Tibial nerve (tissue), 4 donors: ENCODE data around the gene MAP1A. TPM values are rescaled to one million over a fixed set of nuclear protein-coding genes. Genes with fewer than 3 reads are reported as not detected.
A peak's percentile ranks its signal among the peaks of the same experiment; 100 is the strongest.

ENCODE experiments used
- DNase-seq, 2 donors: peaks; one replicate each; pipeline ENCODE4 v3.0.0-alpha.2; 2019; ENCODE audit warnings: low spot score in 2 of 2
- H3K27ac ChIP-seq, 4 donors: fragments of 200-600 bp; sonication (generic) in 3 of 4; one replicate each; pipeline ENCODE4 v1.5.1; 2017 to 2019; ENCODE audit warnings: mild to moderate bottlenecking in 1 of 4
- H3K27me3 ChIP-seq, 2 donors: fragments of 200-600 bp; sonication (generic) in 1 of 2; one replicate each; pipeline versions ENCODE4 v1.5.1 to v1.6.0; 2017 to 2019
- H3K36me3 ChIP-seq, 3 donors: fragments of 200-600 bp; sonication (generic); one replicate each; pipeline ENCODE4 v1.5.1; 2018 to 2019
- H3K4me1 ChIP-seq, 4 donors: fragments of 200-600 bp; sonication (generic) in 3 of 4; one replicate each; pipeline ENCODE4 v1.5.1; 2017 to 2019
- H3K4me3 ChIP-seq, 4 donors: fragments of 200-600 bp; sonication (generic) in 3 of 4; one replicate each; pipeline ENCODE4 v1.5.1; 2017 to 2019; ENCODE audit warnings: mild to moderate bottlenecking in 1 of 4, moderate library complexity in 1 of 4
- H3K9me3 ChIP-seq, 4 donors: fragments of 200-600 bp; sonication (generic) in 3 of 4; one replicate each; pipeline ENCODE4 v1.5.1; 2017 to 2019
- EP300 ChIP-seq, 2 donors: sonication (generic); formaldehyde crosslinking; IDR thresholded peaks; one replicate each; pipeline ENCODE4 v1.6.1; 2017; ENCODE audit warnings: antibody characterized with exemption in 2 of 2, mild to moderate bottlenecking in 1 of 2
- POLR2A ChIP-seq, 2 donors: fragments of 450-650 bp; IDR thresholded peaks; one replicate each; pipeline ENCODE4 v1.6.1; 2017; ENCODE audit warnings: antibody characterized with exemption in 2 of 2, mild to moderate bottlenecking in 2 of 2, moderate library complexity in 2 of 2
- WGBS, 2 donors: methylation state at CpG; one replicate each; pipeline ENCODE4 v1.1.5; 2018; 5-methylcytosine and 5-hydroxymethylcytosine counted together
- total RNA-seq, 4 donors: library from RNA; depleted of rRNA; stranded (reverse); fragments of >200 nt; gene quantifications; one replicate each; pipeline ENCODE4 v1.1.0, GENCODE V29; 2016
- TF ChIP-seq, protein P1 (sequence below), 5 experiments: fragments of 200-600 bp in 3 of 5; fragments of 450-650 bp in 2 of 5; sonication (generic) in 3 of 5; IDR thresholded peaks; one replicate each; pipeline ENCODE4 v1.5.1; 2016 to 2019; ENCODE audit warnings: antibody characterized with exemption in 5 of 5, mild to moderate bottlenecking in 3 of 5, moderate library complexity in 2 of 5

The MAP1A gene
- total RNA-seq, 4 donors from 2014 or later: 17.4 to 23.7 (median 21.3) TPM

DNA sequence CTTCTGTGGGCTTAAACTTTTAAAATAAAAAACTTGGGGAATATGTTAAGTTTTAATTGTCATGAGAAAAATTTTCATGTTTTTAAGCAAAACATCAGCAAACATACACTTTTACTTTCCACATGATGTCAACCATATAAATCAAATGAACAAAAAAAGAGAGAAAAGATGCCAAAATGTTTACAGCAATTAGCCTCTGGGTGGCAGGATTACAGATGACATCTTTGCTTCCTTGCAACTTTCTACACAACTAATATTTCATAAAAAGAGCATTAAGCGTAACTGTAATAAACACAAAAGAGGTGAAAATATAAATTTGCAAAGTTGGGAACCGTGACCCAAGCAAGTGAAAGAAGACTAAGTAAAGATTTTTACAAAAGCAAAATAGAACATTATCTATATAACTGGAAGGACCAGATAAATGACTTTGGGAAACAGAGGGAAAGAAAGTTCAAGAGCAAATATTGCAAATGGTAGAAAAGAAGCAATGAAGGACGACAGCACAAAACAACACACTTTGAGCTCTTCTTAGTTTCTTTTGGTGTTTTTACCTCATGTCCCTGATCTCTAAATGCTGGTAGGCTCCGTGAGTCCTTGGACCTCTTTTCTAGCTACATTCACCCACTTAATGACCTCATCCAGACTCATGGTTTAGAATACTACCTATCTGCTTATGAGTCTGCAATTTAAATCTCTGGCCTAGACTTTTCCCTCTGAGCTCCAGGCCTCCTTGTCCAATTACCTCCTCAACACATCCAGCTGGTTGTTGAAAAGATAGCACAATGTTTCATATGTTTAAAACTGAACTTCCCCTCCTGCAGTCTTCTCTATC lies 33.9 kb upstream of the MAP1A start:
- Histone ChIP-seq H3K9me3 (no peaks in the 10 kb centered on the region), H3K4me1 (peaks cover 0 to 4% (median 0%) of the 10 kb centered on the region in 4 donors), H3K36me3 (peaks cover 0 to 56% (median 0%) of the 10 kb centered on the region in 3 donors), H3K27ac (no peak overlapping the region), H3K27me3 (no peaks in the 10 kb centered on the region), H3K4me3 (no peak overlapping the region)
- DNase-seq: no peak
- TF ChIP-seq POLR2A (IDR thresholded peaks at IDR 0.05) (no peak), EP300 (IDR thresholded peaks at IDR 0.05) (no peak)
- TF ChIP-seq, protein P1, sequence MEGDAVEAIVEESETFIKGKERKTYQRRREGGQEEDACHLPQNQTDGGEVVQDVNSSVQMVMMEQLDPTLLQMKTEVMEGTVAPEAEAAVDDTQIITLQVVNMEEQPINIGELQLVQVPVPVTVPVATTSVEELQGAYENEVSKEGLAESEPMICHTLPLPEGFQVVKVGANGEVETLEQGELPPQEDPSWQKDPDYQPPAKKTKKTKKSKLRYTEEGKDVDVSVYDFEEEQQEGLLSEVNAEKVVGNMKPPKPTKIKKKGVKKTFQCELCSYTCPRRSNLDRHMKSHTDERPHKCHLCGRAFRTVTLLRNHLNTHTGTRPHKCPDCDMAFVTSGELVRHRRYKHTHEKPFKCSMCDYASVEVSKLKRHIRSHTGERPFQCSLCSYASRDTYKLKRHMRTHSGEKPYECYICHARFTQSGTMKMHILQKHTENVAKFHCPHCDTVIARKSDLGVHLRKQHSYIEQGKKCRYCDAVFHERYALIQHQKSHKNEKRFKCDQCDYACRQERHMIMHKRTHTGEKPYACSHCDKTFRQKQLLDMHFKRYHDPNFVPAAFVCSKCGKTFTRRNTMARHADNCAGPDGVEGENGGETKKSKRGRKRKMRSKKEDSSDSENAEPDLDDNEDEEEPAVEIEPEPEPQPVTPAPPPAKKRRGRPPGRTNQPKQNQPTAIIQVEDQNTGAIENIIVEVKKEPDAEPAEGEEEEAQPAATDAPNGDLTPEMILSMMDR (IDR thresholded peaks at IDR 0.05): peak; percentile 15 to 61 (median 31)
- 51 to 53% methylated on average over 4 of the region's 4 CpGs for WGBS, 2 donors

DNA sequence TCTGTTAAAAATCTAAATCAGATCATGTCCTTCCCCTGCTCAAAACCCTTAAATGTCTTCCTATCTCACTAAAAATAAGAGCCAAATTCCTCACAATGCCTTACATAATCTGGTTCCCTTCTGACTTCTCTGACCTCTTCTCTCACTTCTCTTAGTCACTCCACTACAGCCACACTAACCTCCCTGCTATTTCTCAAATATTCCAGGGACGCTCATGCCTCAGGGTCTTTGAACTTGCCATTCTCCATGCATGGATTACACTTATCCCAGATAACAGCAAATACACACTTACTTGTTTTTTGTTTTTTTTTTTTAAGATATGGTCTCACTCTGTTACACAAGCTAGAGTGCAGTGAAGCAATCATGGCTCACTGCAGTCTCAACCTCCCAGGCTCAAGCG lies 33.0 kb upstream of the MAP1A start:
- WGBS, 2 donors: 84 to 95% methylated on average over 2 of the region's 2 CpGs
- no peak overlapping the region for H3K4me3 ChIP-seq
- no peaks in the 10 kb centered on the region for H3K9me3 ChIP-seq
- DNase-seq: no peak
- TF ChIP-seq EP300 (IDR thresholded peaks at IDR 0.05) (no peak), POLR2A (IDR thresholded peaks at IDR 0.05) (no peak)
- TF ChIP-seq, protein P1 (IDR thresholded peaks at IDR 0.05): no peak
- H3K27me3 ChIP-seq: no peaks in the 10 kb centered on the region
- H3K36me3 ChIP-seq: peaks cover 0 to 57% (median 0%) of the 10 kb centered on the region in 3 donors
- H3K27ac ChIP-seq: peak overlapping the region in 1 of 4 donors; percentile 1
- H3K4me1 ChIP-seq: peaks cover 0 to 10% (median 0%) of the 10 kb centered on the region in 4 donors

GRCh38 chr15:43487271-43487895 lies 30.0 kb upstream of the MAP1A start:
- WGBS, 2 donors: 88 to 94% methylated on average over 6 of the region's 6 CpGs
- Histone ChIP-seq H3K36me3 (peaks cover 0 to 55% (median 0%) of the 10 kb centered on the region in 3 donors), H3K4me3 (no peak overlapping the region), H3K27ac (no peak overlapping the region), H3K4me1 (peaks cover 0 to 33% (median 2%) of the 10 kb centered on the region in 4 donors), H3K9me3 (no peaks in the 10 kb centered on the region), H3K27me3 (no peaks in the 10 kb centered on the region)
- TF ChIP-seq, protein P1 (IDR thresholded peaks at IDR 0.05): no peak
- TF ChIP-seq EP300 (IDR thresholded peaks at IDR 0.05) (no peak), POLR2A (IDR thresholded peaks at IDR 0.05) (no peak)
- no peak for DNase-seq

DNA sequence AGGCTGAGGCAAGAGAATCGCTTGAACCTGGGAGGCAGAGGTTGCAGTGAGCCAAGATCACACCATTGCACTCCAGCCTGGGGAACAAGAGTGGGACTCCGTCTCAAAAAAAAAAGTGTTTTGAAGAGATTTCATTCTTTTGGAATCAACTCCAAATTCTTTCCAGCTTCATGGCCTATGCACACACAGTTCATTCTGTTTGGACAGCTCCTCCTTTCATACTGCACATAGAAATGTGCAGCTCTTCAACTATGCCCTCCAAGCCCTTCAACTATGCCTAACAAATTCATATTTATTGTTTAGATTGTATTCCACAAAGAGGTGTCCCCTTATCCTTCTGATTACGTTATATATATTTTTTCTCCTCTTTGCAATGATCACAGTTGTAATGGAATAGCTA lies 28.6 kb upstream of the MAP1A start:
- peaks cover 0 to 37% (median 2%) of the 10 kb centered on the region in 4 donors for H3K4me1 ChIP-seq
- 63 to 68% methylated on average over 3 of the region's 3 CpGs for WGBS, 2 donors
- H3K27ac ChIP-seq: no peak overlapping the region
- no peaks in the 10 kb centered on the region for H3K27me3 ChIP-seq
- H3K9me3 ChIP-seq: no peaks in the 10 kb centered on the region
- H3K4me3 ChIP-seq: no peak overlapping the region
- no peak for TF ChIP-seq EP300 (IDR thresholded peaks at IDR 0.05)
- TF ChIP-seq, protein P1 (IDR thresholded peaks at IDR 0.05): no peak
- TF ChIP-seq POLR2A (IDR thresholded peaks at IDR 0.05): no peak
- no peak for DNase-seq
- peaks cover 0 to 51% (median 0%) of the 10 kb centered on the region in 3 donors for H3K36me3 ChIP-seq

DNA sequence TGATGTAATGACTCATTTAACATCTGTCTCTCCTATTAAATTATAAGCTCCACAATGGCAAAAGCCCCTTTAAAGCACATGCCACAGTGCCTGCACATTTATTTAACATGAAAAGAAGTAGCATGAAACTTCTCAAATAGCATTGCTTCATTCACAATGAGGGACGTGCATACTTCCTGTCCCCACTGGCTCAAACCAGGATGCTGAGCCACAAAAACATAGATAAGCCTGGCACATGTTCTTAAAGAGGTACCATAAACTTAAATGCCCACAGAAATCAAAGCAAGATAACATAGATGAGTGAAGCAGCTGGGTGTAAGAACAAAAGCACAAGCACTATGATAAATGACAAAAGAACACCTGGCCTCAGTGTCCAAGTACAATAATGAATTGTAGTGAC lies 28.2 kb upstream of the MAP1A start:
- Histone ChIP-seq H3K27me3 (no peaks in the 10 kb centered on the region), H3K27ac (no peak overlapping the region), H3K36me3 (peaks cover 0 to 51% (median 0%) of the 10 kb centered on the region in 3 donors), H3K4me1 (peaks cover 0 to 37% (median 2%) of the 10 kb centered on the region in 4 donors), H3K4me3 (no peak overlapping the region), H3K9me3 (no peaks in the 10 kb centered on the region)
- no peak for TF ChIP-seq POLR2A (IDR thresholded peaks at IDR 0.05)
- TF ChIP-seq, protein P1 (IDR thresholded peaks at IDR 0.05): no peak
- no peak for DNase-seq
- 0% methylated on average over 1 of the region's 1 CpG for WGBS, 2 donors
